ENCODE data around the gene RAB26.
"Not testable (repeated sequence)": the region's sequence is repeated elsewhere in the genome, so short reads cannot be mapped to it uniquely, and the experiment has no call there.

DNA sequence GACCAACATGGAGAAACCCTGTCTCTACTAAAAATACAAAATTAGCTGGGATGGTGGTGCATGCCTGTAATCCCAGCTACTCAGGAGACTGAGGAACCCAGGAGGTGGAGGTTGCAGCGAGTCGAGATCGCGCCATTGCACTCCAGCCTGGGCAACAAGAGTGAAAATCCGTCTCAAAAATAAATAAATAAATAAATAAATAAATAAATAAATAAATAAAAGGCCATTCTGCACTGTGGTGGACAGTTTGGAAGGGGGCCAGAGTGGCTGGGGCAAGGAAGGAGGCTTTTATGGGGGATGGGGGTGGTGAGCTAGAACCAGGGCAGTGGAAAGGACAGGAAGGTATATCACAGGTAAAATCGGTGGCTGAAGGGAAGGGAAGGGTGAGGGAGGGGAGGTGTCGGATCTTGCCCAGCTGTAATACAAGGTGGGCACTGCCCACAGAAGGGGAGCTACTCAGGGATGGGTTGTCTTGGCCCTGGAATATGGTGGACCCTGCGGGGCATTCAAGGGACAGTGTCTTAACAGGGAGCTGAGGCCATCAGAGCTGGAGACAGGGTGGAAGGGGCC is 54.8 kb downstream of the RAB26 start:
- TF ChIP-seq, protein P1, sequence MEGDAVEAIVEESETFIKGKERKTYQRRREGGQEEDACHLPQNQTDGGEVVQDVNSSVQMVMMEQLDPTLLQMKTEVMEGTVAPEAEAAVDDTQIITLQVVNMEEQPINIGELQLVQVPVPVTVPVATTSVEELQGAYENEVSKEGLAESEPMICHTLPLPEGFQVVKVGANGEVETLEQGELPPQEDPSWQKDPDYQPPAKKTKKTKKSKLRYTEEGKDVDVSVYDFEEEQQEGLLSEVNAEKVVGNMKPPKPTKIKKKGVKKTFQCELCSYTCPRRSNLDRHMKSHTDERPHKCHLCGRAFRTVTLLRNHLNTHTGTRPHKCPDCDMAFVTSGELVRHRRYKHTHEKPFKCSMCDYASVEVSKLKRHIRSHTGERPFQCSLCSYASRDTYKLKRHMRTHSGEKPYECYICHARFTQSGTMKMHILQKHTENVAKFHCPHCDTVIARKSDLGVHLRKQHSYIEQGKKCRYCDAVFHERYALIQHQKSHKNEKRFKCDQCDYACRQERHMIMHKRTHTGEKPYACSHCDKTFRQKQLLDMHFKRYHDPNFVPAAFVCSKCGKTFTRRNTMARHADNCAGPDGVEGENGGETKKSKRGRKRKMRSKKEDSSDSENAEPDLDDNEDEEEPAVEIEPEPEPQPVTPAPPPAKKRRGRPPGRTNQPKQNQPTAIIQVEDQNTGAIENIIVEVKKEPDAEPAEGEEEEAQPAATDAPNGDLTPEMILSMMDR (IDR thresholded peaks at IDR 0.05 in 8 of 11, conservative IDR thresholded peaks at IDR 0.05 in 3 of 11): not testable (repeated sequence)
- TF ChIP-seq POLR2A, POLR2AphosphoS5 (IDR thresholded peaks at IDR 0.05): not testable (repeated sequence)
